ENCODE results near the gene SEL1L2. TPM values are rescaled to one million over a fixed set of nuclear protein-coding genes. Genes with fewer than 3 reads are reported as not detected.

Gene SEL1L2
- total and polyA plus RNA-seq, 10 donors: 0.22 TPM; not detected in 9

DNA sequence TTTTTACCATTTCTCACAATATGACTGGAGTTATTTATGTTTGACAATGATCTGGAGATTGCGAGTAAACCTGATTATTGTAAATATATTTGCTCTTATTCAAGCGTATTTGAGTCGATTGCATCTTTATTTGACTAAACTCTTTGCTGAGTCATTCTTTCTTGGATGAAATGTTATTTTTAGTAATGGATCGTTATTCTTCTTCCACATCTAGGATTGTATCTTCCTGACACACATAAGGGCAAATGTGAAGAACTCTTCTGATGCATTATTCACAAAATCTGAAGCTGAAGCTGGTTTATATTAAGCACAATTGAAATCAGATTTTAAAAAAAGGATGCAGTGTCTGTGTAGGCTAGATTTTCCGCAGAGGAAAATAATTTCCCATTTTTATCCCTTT is 68.2 kb downstream of the SEL1L2 start:
- no peaks in the 10 kb centered on the region for H3K27me3 ChIP-seq (replicated peaks in 1 of 7)
- intact Hi-C loops (cut with DNase I; ENCODE audit: low total_unique reads): no loop called here
- no peaks in the 10 kb centered on the region for H3K9me3 ChIP-seq
- H3K4me3 ChIP-seq: no peak overlapping the region
- 73 to 82% (median 77%) methylated on average over 5 of the region's 5 CpGs for WGBS, 5 donors
- TF ChIP-seq POLR2A (IDR thresholded peaks at IDR 0.05) (no peak), CTCF (IDR thresholded peaks at IDR 0.05 in 8 of 11, conservative IDR thresholded peaks at IDR 0.05 in 3 of 11) (no peak), POLR2AphosphoS5 (IDR thresholded peaks at IDR 0.05) (no peak)
- no peak overlapping the region for H3K27ac ChIP-seq
- DNase-seq: no peak
- H3K4me1 ChIP-seq: no peaks in the 10 kb centered on the region
- no peaks in the 10 kb centered on the region for H3K36me3 ChIP-seq

GRCh38 chr20:13915284-13915683 is 75.1 kb downstream of the SEL1L2 start:
- Histone ChIP-seq H3K27me3 (replicated peaks in 1 of 7) (no peaks in the 10 kb centered on the region), H3K4me3 (no peak overlapping the region), H3K9me3 (no peaks in the 10 kb centered on the region), H3K4me1 (no peaks in the 10 kb centered on the region), H3K36me3 (no peaks in the 10 kb centered on the region), H3K27ac (no peak overlapping the region)
- TF ChIP-seq POLR2AphosphoS5 (IDR thresholded peaks at IDR 0.05) (no peak), CTCF (IDR thresholded peaks at IDR 0.05 in 8 of 11, conservative IDR thresholded peaks at IDR 0.05 in 3 of 11) (no peak), POLR2A (IDR thresholded peaks at IDR 0.05) (no peak)
- no peak for DNase-seq
- 54 to 64% (median 63%) methylated on average over 3 of the region's 3 CpGs for WGBS, 5 donors
- intact Hi-C loops (cut with DNase I; ENCODE audit: low total_unique reads): no loop called here

DNA sequence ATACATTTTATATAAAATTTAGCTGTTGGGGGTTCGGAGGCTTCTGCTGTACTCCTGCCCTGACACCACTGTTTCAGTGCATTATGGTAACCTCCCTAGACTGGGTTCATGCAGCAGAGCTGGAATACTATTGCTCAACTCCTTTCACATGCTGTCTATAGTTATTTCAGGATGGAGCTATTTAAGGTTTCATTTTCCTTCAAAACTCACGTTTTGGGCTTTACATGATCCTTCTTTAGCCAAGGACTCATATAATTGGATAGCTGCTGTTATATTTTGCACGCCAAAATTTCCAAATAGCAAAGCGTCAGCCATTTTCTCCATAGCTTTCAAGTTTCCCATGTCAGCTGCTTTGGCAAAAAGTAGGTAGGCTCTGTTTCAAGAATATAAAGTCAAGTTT is 76.8 kb downstream of the SEL1L2 start:
- H3K36me3 ChIP-seq: no peaks in the 10 kb centered on the region
- no peaks in the 10 kb centered on the region for H3K9me3 ChIP-seq
- intact Hi-C loops (cut with DNase I; ENCODE audit: low total_unique reads): no loop called here
- H3K4me1 ChIP-seq: no peaks in the 10 kb centered on the region
- WGBS, 5 donors: 69 to 80% (median 77%) methylated on average over 4 of the region's 4 CpGs
- H3K27ac ChIP-seq: no peak overlapping the region
- TF ChIP-seq POLR2A (IDR thresholded peaks at IDR 0.05) (no peak), CTCF (IDR thresholded peaks at IDR 0.05 in 8 of 11, conservative IDR thresholded peaks at IDR 0.05 in 3 of 11) (no peak), POLR2AphosphoS5 (IDR thresholded peaks at IDR 0.05) (no peak)
- H3K4me3 ChIP-seq: no peak overlapping the region
- DNase-seq: no peak
- H3K27me3 ChIP-seq (replicated peaks in 1 of 7): no peaks in the 10 kb centered on the region

DNA sequence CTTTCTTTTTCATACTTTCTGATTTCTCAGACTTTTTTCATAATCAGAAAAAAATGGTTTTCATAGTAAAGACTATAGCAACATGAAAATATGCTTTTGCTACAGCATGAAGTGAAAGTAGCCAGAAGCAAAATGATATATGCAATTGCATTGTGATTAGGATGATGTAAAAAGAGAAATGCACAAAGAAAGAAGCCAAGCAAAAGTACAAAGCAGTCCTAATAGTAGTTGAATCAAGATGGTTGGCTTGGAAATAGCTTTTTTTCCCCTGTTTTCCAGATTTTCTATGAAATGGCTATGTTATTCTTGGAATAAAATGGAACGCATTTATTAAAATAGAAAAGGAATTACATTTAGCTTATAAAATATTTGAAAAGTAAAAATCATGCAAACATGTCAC is 77.3 kb downstream of the SEL1L2 start:
- no peak overlapping the region for H3K27ac ChIP-seq
- H3K4me1 ChIP-seq: no peaks in the 10 kb centered on the region
- no peaks in the 10 kb centered on the region for H3K9me3 ChIP-seq
- no peak for DNase-seq
- intact Hi-C loops (cut with DNase I; ENCODE audit: low total_unique reads): no loop called here
- 94 to 97% (median 94%) methylated on average over 1 of the region's 1 CpG for whole genome bisulfite sequencing, 5 donors
- H3K36me3 ChIP-seq: no peaks in the 10 kb centered on the region
- no peak overlapping the region for H3K4me3 ChIP-seq
- H3K27me3 ChIP-seq (replicated peaks in 1 of 7): no peaks in the 10 kb centered on the region
- no peak for TF ChIP-seq POLR2A (IDR thresholded peaks at IDR 0.05)
- no peak for TF ChIP-seq POLR2AphosphoS5 (IDR thresholded peaks at IDR 0.05)
- no peak for TF ChIP-seq CTCF (IDR thresholded peaks at IDR 0.05 in 8 of 11, conservative IDR thresholded peaks at IDR 0.05 in 3 of 11)

All from spleen (tissue), 11 donors.